ENCODE data around the gene WDR91.

DNA sequence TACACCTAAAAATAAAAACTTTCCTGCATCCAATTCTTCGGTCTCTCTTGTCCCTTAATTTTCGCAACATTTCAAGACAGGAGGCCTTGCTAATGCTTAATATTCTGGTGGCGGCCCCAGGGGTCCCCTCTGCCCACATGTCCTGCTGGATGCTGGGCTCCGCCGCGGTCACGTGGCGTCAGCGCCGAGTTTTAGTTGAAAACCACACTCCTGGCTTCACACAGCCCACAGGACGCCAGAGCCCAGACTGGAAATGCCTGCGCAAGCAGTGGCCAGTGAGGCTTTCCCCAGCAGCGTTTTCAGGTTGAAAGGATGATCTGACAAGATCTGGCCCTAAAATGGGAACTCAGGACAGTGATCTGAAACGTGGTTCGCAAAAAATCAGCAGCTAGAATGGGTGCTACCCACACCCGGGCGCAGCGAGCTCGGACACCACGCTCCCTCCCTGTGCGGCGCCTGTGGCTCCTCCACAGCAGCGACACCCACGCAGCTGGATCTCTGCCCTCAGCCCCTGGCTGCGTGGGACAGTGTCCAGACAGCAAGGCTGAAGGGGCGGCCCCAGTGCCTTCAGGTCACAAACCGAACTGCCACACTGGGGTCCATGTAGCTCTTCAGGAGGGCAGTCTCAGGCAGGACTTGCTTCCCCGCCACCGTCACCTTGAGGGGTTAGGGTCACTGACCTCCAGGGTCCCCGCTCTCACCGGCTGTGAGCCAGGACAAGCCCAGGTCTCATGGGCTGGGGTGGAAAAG lies 29.2 kb downstream of the WDR91 start:
- TF ChIP-seq, protein P1, sequence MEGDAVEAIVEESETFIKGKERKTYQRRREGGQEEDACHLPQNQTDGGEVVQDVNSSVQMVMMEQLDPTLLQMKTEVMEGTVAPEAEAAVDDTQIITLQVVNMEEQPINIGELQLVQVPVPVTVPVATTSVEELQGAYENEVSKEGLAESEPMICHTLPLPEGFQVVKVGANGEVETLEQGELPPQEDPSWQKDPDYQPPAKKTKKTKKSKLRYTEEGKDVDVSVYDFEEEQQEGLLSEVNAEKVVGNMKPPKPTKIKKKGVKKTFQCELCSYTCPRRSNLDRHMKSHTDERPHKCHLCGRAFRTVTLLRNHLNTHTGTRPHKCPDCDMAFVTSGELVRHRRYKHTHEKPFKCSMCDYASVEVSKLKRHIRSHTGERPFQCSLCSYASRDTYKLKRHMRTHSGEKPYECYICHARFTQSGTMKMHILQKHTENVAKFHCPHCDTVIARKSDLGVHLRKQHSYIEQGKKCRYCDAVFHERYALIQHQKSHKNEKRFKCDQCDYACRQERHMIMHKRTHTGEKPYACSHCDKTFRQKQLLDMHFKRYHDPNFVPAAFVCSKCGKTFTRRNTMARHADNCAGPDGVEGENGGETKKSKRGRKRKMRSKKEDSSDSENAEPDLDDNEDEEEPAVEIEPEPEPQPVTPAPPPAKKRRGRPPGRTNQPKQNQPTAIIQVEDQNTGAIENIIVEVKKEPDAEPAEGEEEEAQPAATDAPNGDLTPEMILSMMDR (IDR thresholded peaks at IDR 0.05; ENCODE audit: insufficient read depth, low read length, poor library complexity, severe bottlenecking) = no peak
- no peak for TF ChIP-seq EZH2phosphoT487 (conservative IDR thresholded peaks at IDR 0.05; ENCODE audit: low read length)

Data from SU-DHL-6 (cell line).